Stromal cell of bone marrow (primary cell): ENCODE results near the gene TRHDE.
"Not testable (repeated sequence)": the region's sequence is repeated elsewhere in the genome, so short reads cannot be mapped to it uniquely, and the experiment has no call there.

Experiments used
- DNase-seq: peaks from one replicate; pipeline ENCODE4 v3.0.0-alpha.2; 2012; ENCODE audit warnings: low read depth

TRHDE gene

GRCh38 chr12:72520044-72520678 lies 248.0 kb downstream of the TRHDE start:
- not testable (repeated sequence) for DNase-seq

- DNase-seq: no peak
These were observed 249.2 kb downstream of the TRHDE start for GRCh38 chr12:72521326-72521725.

GRCh38 chr12:72522411-72522810 lies 250.2 kb downstream of the TRHDE start:
- no peak for DNase-seq

- DNase-seq: no peak
These were observed 251.6 kb downstream of the TRHDE start for GRCh38 chr12:72523754-72524153.

- no peak for DNase-seq
These were observed 263.2 kb downstream of the TRHDE start for GRCh38 chr12:72535212-72535990.

- DNase-seq: no peak
These were observed 268.6 kb downstream of the TRHDE start for GRCh38 chr12:72540811-72541210.

GRCh38 chr12:72543777-72544467 lies 271.8 kb downstream of the TRHDE start:
- DNase-seq: no peak

GRCh38 chr12:72546106-72546505 lies 273.9 kb downstream of the TRHDE start:
- DNase-seq: no peak

GRCh38 chr12:72547573-72547972 lies 275.4 kb downstream of the TRHDE start:
- DNase-seq: no peak

- DNase-seq: no peak
These were observed 277.0 kb downstream of the TRHDE start for GRCh38 chr12:72549184-72549583.

- DNase-seq: no peak
These were observed 288.0 kb downstream of the TRHDE start for GRCh38 chr12:72560003-72560769.

- DNase-seq: no peak
These were observed 298.4 kb downstream of the TRHDE start for GRCh38 chr12:72570601-72571000.

- no peak for DNase-seq
These were observed 302.0 kb downstream of the TRHDE start for GRCh38 chr12:72574138-72574537.

- DNase-seq: no peak
These were observed 306.2 kb downstream of the TRHDE start for GRCh38 chr12:72578327-72578726.

- DNase-seq: no peak
These were observed 314.3 kb downstream of the TRHDE start for GRCh38 chr12:72586456-72586855.

- DNase-seq: no peak
These were observed 330.4 kb downstream of the TRHDE start for GRCh38 chr12:72602581-72602980.

GRCh38 chr12:72605975-72606374 lies 333.8 kb downstream of the TRHDE start:
- DNase-seq: no peak

GRCh38 chr12:72610342-72610741 lies 338.2 kb downstream of the TRHDE start:
- no peak for DNase-seq

- DNase-seq: no peak
These were observed 338.7 kb downstream of the TRHDE start for GRCh38 chr12:72610854-72611358.

GRCh38 chr12:72612171-72612570 lies 340.0 kb downstream of the TRHDE start:
- no peak for DNase-seq

- no peak for DNase-seq
These were observed 346.6 kb downstream of the TRHDE start for GRCh38 chr12:72618764-72619163.

- no peak for DNase-seq
These were observed 350.4 kb downstream of the TRHDE start for GRCh38 chr12:72622556-72622955.
